Esophagus muscularis mucosa (tissue), 4 donors: ENCODE measurements around the gene BMP6. TPM values are rescaled to one million over a fixed set of nuclear protein-coding genes. Genes with fewer than 3 reads are reported as not detected.

Source experiments
- DNase-seq: peaks from one replicate; pipeline ENCODE4 v3.0.0-alpha.2; 2017; ENCODE audit errors: extremely low spot score
- H3K27ac ChIP-seq, 4 donors: fragments of 200-600 bp; sonication (generic); replicated peaks in 1 of 4; 1 replicate in 3 of 4; 2 replicates in 1 of 4; pipeline ENCODE4 v1.5.1; 2016 to 2019; ENCODE audit warnings: mild to moderate bottlenecking in 1 of 4
- H3K27me3 ChIP-seq, 4 donors: fragments of 200-600 bp; sonication (generic); one replicate each; pipeline versions ENCODE4 v1.5.1 to v1.6.0; 2016 to 2019
- H3K36me3 ChIP-seq, 4 donors: fragments of 200-600 bp; sonication (generic); one replicate each; pipeline ENCODE4 v1.5.1; 2016 to 2019
- H3K4me1 ChIP-seq, 4 donors: fragments of 200-600 bp; sonication (generic); one replicate each; pipeline ENCODE4 v1.5.1; 2016 to 2019
- H3K4me3 ChIP-seq, 4 donors: fragments of 200-600 bp; sonication (generic); 1 replicate in 2 of 4; 2 replicates in 2 of 4; pipeline ENCODE4 v1.5.1; 2016 to 2019; ENCODE audit warnings: mild to moderate bottlenecking in 4 of 4, moderate library complexity in 1 of 4
- H3K9me3 ChIP-seq, 4 donors: fragments of 200-600 bp; sonication (generic); 1 replicate in 3 of 4; 2 replicates in 1 of 4; pipeline ENCODE4 v1.5.1; 2016 to 2019
- CTCF ChIP-seq, 3 experiments: fragments of 200-600 bp in 2 of 3; fragments of 450-650 bp in 1 of 3; sonication (generic) in 2 of 3; IDR thresholded peaks; one replicate each; pipeline ENCODE4 v1.5.1; 2017 to 2019; ENCODE audit warnings: antibody characterized with exemption in 3 of 3, mild to moderate bottlenecking in 2 of 3, moderate library complexity in 1 of 3
- EP300 ChIP-seq: sonication (generic); formaldehyde crosslinking; IDR thresholded peaks from one replicate; pipeline ENCODE4 v1.6.1; 2017; ENCODE audit warnings: antibody characterized with exemption
- POLR2A ChIP-seq: fragments of 450-650 bp; IDR thresholded peaks from one replicate; pipeline ENCODE4 v1.6.1; 2017; ENCODE audit warnings: antibody characterized with exemption, moderate library complexity, mild to moderate bottlenecking, low read depth
- POLR2AphosphoS5 ChIP-seq, 2 donors: sonication (generic); formaldehyde crosslinking; IDR thresholded peaks; one replicate each; pipeline ENCODE4 v1.6.1; 2017; ENCODE audit warnings: antibody characterized with exemption in 2 of 2
- WGBS: methylation state at CpG from one replicate; pipeline ENCODE4 v1.1.5; 2018; 5-methylcytosine and 5-hydroxymethylcytosine counted together
- intact Hi-C: fragments of 100-400 bp; cut with DNase I; formaldehyde crosslinking; loops from one replicate; pipeline ENCODE4 v1.15.1; 2023
- total RNA-seq, 4 donors: library from RNA; depleted of rRNA; stranded (reverse); fragments of >200 nt; gene quantifications; one replicate each; pipeline versions ENCODE4 v1.1.0 to v1.2.1, GENCODE V29; 2016

BMP6 gene
- total RNA-seq, 4 donors from 2014 or later: 5.1 to 10.0 (median 6.9) TPM

GRCh38 chr6:7878401-7878964, 152.6 kb downstream of the BMP6 start:
- Histone ChIP-seq H3K9me3 (peaks cover 0 to 2% (median 0%) of the 10 kb centered on the region in 4 donors), H3K27me3 (no peaks in the 10 kb centered on the region), H3K36me3 (peaks cover 18 to 48% (median 43%) of the 10 kb centered on the region in 4 donors), H3K27ac (no peak overlapping the region), H3K4me3 (no peak overlapping the region), H3K4me1 (no peaks in the 10 kb centered on the region)
- no peak for TF ChIP-seq EP300
- TF ChIP-seq CTCF (IDR thresholded peaks at IDR 0.05): no peak
- TF ChIP-seq POLR2AphosphoS5 (IDR thresholded peaks at IDR 0.05): no peak
- TF ChIP-seq POLR2A: no peak
- intact Hi-C loops: no loop called here
- WGBS: 82% methylated on average over 8 of the region's 10 CpGs
- no peak for DNase-seq

- 100% methylated on average over 2 of the region's 2 CpGs for WGBS
- intact Hi-C loops: no loop called here
- H3K4me1 ChIP-seq: no peaks in the 10 kb centered on the region
- H3K27me3 ChIP-seq: no peaks in the 10 kb centered on the region
- H3K9me3 ChIP-seq: no peaks in the 10 kb centered on the region
- no peak overlapping the region for H3K27ac ChIP-seq
- DNase-seq: no peak
- H3K36me3 ChIP-seq: peaks cover 24 to 54% (median 48%) of the 10 kb centered on the region in 4 donors
- H3K4me3 ChIP-seq: no peak overlapping the region
- TF ChIP-seq CTCF (IDR thresholded peaks at IDR 0.05) (no peak), POLR2AphosphoS5 (IDR thresholded peaks at IDR 0.05) (no peak), POLR2A (no peak), EP300 (no peak)
Measured at GRCh38 chr6:7879043-7879442, 153.1 kb downstream of the BMP6 start.

GRCh38 chr6:7879579-7879978, 153.7 kb downstream of the BMP6 start:
- WGBS: 94% methylated on average over 6 of the region's 6 CpGs

GRCh38 chr6:7879980-7880717, 154.2 kb downstream of the BMP6 start:
- Histone ChIP-seq H3K4me3 (no peak overlapping the region), H3K9me3 (no peaks in the 10 kb centered on the region), H3K4me1 (no peaks in the 10 kb centered on the region), H3K27me3 (no peaks in the 10 kb centered on the region), H3K36me3 (peaks cover 35 to 65% (median 59%) of the 10 kb centered on the region in 4 donors), H3K27ac (no peak overlapping the region)
- TF ChIP-seq POLR2A (no peak), CTCF (IDR thresholded peaks at IDR 0.05) (no peak), POLR2AphosphoS5 (IDR thresholded peaks at IDR 0.05) (no peak), EP300 (no peak)
- DNase-seq: no peak
- intact Hi-C loops: no loop called here
- 96% methylated on average over 13 of the region's 13 CpGs for WGBS

More at GRCh38 chr6:7879579-7879978, 153.7 kb downstream of the BMP6 start:
- Histone ChIP-seq H3K27ac (no peak overlapping the region), H3K9me3 (no peaks in the 10 kb centered on the region), H3K27me3 (no peaks in the 10 kb centered on the region), H3K4me3 (no peak overlapping the region), H3K36me3 (peaks cover 29 to 59% (median 54%) of the 10 kb centered on the region in 4 donors), H3K4me1 (no peaks in the 10 kb centered on the region)
- DNase-seq: no peak
- TF ChIP-seq CTCF (IDR thresholded peaks at IDR 0.05) (no peak), EP300 (no peak), POLR2AphosphoS5 (IDR thresholded peaks at IDR 0.05) (no peak), POLR2A (no peak)
- intact Hi-C loops: no loop called here
